HG02759 (cell line): ENCODE measurements around the gene SLFNL1.

Experiments used
- ATAC-seq: cut with Tn5 transposase; IDR thresholded peaks from one replicate; pipeline ENCODE4 v1.9.1; 2021; ENCODE audit warnings: mild to moderate bottlenecking, moderate library complexity; ENCODE audit not compliant: unreplicated experiment

Gene SLFNL1

GRCh38 chr1:40987439-40988276 lies 33.9 kb downstream of the SLFNL1 start:
- ATAC-seq: no peak

DNA sequence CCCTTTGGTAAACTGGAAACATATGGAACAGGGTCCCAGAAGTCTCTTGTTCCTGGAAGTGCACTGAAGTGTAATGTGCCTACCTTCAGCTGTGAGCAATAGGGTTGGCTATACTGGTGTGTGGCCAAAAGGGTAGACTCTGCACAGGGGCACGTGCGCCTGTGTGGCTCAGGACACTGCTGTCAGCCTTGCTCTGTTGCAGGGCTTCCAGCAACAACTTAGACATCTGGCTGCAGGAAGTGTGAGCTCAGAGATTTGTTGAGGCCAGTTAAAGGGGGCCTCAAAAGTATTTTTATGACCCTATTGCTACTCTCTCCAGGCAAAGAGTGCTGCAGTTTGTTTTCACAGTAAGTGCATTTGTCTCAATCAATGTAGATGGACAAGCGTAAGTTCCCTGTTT lies 34.6 kb downstream of the SLFNL1 start:
- no peak for ATAC-seq

DNA sequence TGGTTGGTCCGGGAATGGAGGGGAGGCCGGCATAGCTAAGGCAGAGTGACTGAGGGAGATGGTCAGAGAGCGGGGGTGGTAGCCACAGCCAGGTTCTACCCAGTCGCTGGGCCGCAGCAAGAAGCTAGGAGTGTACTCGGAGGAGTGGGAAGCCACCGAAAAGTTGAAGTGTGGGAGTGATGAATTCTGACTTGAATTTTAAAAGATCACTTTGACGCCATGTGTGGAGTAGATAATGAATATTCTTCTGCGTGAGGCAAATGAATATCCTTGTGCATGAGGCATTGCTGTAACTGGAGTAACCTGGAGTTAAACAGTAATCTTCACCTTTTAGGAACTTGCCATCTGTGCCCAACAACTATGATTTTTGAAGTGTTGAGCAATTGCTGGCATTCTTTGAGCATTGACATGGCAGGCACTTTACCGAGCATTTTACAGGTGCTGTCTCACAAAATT lies 35.2 kb downstream of the SLFNL1 start:
- ATAC-seq: no peak

- no peak for ATAC-seq
Measured at GRCh38 chr1:40985875-40986274, 35.6 kb downstream of the SLFNL1 start.

GRCh38 chr1:40985161-40985560 lies 36.4 kb downstream of the SLFNL1 start:
- ATAC-seq: no peak

DNA sequence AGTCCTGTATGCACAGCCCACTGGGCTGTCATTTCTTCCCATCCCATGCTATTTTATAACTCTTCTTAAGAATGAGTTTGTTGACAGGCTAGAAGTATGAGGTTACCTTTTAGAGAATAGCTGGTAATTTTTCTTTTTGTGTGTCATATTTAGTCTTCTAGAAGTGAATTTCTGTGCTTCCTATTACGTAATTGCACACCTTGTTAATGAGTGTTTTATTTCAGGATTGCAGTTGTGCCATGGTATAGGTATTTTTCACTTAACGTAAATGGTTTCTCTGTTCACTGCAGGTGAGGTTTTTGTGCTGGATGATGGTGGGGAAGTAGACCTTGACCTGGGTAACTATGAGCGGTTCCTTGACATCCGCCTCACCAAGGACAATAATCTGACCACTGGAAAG lies 37.0 kb downstream of the SLFNL1 start:
- no peak for ATAC-seq

- ATAC-seq: no peak
Measured at GRCh38 chr1:40984066-40984465, 37.5 kb downstream of the SLFNL1 start.

GRCh38 chr1:40983286-40983685 lies 38.2 kb downstream of the SLFNL1 start:
- ATAC-seq: no peak

DNA sequence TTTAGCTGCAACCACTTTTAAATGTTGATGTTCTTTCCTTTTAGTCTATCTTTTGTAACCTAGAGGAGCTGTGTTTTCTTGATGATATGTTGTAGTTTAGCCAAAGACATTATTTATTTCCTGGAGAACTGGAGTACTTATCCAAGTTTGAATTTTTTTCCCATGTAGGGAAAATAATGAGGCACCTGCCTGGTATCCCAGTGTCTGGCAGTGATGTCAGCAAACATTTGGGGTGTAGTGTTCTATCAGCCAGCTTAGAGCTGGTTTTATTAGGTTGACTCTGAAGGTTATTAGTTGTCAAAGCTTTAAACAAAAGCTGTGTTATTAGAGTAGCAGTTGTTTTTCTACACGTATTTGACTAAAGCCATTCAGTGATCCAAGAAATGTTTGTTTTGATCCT lies 38.8 kb downstream of the SLFNL1 start:
- no peak for ATAC-seq

DNA sequence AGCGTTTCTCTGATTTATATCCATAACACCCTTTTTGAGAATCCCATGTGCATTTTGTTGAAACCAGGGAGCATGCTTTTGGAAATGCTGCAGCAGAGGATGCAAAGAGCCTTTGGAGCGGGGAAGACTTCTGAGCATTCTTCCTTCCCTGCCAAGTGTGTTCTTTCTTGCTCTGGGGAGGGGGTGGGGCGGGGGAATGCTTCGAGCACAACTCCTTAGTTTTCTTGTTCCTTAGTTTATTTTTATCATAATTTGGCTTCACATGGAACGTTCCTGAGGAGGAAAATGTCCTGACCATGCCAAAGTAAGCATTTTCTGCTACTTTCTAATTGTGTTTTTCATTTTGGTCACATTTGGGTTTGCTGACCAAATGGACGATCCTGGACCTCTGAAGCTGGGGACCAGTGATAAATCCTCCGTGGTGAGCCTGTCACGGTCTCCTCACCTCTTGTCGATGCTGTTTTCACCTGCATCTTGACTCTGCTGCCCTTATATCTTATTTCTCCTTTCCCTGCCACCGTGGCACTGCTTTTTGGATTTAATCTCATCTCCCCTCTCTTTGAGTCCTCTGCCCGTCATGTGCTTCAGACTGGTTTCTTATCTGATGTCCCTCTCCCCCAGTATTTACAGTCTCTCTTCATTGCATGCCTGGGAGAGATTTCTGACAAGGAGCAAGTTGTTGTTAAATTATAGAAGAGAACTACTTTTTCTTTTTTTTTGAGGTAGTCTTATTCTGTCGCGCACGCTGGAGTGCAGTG lies 39.7 kb downstream of the SLFNL1 start:
- no peak for ATAC-seq

DNA sequence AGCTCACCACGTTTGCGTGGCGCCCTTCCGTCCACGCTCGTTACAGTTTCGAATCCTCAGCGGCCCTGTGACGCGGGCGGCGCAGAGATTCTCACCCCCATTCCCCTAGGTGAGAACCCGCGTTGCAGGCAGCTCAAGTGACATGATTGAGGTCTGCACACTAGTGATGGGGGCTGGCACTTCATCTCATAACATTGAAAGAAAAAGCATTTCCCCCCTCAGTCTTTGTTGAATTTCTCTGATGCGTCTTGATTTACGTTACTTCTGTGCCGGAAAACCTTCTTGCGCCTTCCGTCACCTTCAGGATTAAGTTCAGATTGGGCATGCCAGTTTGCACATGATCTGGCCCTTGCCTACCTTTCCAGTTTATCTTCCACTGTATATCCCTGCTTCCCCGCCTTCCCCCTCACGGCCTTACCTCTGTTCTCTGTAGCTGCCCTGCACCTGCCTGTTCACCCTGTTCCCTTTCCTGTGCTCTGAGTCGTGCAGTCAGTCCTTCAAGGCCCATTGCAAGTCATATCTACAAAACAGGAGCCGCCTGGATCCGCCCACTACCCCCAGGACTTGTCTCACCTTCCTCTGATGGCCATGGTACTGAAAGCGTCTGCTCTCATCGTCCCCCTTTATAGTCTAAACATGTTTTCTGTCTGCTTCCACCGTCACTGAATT lies 40.9 kb downstream of the SLFNL1 start:
- no peak for ATAC-seq

- ATAC-seq: peak; percentile 15
Measured at GRCh38 chr1:40980068-40980452, 41.5 kb downstream of the SLFNL1 start.

- ATAC-seq: peak; percentile 91
Measured at GRCh38 chr1:40979241-40980067, 42.1 kb downstream of the SLFNL1 start, which contains the start of gene CTPS1. CTPS1 (plus strand) TSS chr1:40979696; CDS start chr1:40983291, 3,595 bp downstream.

DNA sequence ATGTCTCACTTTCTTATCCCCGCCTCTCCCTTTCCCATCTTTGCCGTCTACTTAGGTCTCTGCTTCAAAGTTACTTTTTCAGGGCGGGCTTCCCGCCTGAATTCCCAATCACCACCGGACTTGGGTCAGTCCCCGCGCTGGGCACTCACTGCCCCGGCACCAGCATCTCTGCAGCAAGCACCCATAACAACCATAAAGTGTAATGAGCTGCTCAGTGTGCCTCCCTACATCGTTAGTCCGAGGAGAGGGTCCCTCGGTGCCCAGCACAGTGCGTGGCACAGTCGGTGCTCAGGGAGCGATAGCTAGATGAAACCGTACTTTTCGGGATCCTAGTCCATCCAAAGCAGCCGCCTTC lies 42.7 kb downstream of the SLFNL1 start:
- ATAC-seq: no peak

DNA sequence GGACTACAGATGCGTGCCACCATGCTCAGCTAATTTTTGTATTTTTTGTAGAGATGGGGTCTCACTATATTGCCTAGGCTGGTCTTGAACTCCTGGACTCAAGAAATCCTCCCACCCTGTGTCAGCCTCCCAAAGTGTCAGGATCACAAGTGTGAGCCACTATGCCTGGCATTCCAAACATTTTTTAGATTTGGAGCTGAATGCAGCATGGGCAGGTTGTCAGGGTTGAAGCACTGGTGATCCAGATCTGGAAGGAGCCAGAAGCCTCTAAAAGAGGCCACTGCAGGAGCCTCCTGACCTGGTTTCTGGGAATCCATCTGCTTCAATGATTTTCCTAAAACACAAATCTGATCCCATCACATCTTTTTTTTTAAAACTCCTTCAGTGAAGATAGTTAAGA lies 43.8 kb downstream of the SLFNL1 start:
- ATAC-seq: no peak

DNA sequence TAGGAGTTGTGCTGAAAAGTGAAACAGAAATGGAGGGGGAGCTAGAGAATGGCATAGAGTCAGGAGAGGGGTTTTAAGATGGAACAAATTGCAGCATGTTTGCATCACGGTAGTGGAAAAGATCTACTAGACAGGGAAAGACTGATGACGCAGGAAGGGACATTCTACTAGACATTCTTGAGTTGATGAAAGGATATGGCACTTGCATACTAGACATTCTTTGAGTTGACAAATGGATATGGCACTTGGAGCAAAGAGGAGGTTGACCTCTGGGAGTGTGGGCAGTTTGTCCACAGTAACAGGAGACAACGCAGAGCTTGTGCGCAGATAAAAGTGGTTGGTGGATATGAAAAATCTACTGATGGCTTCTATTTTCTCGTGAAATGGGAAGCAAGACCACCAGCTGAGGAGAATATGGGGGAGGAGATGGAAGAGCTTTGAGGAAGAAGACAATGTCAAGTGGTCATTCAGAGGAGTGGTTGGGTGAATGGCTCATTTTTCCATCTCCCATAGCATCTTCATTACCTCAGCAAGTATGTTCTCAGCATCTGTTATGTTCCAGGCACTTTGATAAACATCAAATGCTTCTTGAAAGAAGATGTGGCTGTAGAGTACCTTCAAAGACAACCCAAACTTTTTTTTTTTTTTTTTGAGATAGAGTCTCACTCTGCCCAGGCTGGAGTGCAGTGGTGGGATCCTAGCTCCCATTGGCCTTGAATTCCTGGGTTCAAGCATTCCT lies 44.4 kb downstream of the SLFNL1 start:
- no peak for ATAC-seq

- ATAC-seq: no peak
Measured at GRCh38 chr1:40974945-40975344, 46.6 kb downstream of the SLFNL1 start.

GRCh38 chr1:40973912-40974311 lies 47.6 kb downstream of the SLFNL1 start:
- ATAC-seq: no peak

DNA sequence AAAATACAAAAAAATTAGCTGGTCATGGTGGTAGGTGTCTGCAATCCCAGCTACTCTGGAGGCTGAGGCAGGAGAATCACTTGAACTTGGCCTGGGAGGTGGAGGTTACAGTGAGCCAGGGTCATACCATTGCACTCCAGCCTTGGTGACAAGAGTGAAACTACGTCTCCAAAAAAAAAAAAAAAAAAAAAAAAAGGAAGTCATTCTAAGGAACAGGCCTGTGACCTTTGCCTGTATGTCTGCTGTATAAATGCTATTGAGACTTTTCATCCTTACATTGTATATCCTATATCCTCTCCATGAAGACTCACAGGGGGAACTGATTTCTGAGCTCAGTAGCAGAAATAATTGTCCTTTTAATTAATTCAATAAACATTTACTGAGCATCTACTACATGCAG lies 49.6 kb downstream of the SLFNL1 start:
- no peak for ATAC-seq

DNA sequence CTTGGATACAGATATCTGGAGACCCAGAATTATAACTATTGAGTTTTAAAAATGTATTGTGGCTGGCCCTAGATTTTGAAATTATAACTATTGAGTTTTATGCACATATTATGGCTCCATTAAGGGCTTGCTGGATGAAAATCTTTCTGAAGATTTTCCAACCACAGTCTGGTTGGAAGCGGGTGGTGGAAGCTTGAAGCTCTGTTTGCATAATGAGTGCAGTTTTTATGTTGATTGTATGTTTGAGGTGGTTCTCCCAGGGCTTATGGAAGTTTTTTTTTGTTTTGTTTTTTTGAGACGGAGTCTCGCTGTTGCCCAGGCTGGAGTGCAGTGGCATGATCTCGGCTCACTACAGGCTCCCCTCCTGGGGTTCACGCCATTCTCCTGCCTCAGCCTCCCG lies 52.1 kb downstream of the SLFNL1 start:
- no peak for ATAC-seq
